HG03469 (cell line): ENCODE results near the gene SPP2.

Experiments
- ATAC-seq: cut with Tn5 transposase; IDR thresholded peaks from one replicate; pipeline ENCODE4 v1.9.1; 2021; ENCODE audit warnings: mild to moderate bottlenecking, moderate library complexity, moderate number of reproducible peaks; ENCODE audit not compliant: unreplicated experiment

The SPP2 gene

DNA sequence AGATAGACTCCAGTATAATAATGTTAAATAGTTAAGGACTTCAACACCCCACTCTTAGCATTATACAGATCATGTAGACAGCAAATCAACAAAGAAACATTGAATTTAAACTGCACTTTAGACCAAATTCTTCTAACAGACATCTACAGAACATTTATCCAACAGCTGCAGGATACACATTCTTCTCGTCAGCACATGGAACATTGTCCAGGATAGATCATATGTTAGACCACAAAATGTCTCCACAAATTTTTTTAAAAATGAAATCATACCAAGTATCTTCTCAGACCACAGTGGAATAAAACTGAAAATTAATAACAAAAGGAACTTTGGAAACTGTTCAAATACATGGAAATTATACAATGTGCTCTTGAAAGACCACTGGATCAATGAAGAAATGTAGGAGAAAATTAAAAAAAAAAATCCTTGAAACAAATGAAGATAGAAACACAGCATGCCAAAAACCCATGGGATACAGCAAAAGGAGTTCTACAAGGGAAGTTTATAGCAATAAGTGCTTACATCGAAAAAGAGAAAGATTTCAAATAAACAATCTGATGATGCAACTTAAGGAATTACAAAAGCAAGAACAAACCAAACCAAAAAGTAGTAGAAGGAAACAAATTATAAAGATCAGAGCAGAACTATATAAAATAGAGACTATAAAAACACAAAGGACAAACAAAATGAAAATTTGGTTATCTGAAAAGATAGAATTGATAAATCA lies 12.3 kb upstream of the SPP2 start:
- ATAC-seq = no peak

DNA sequence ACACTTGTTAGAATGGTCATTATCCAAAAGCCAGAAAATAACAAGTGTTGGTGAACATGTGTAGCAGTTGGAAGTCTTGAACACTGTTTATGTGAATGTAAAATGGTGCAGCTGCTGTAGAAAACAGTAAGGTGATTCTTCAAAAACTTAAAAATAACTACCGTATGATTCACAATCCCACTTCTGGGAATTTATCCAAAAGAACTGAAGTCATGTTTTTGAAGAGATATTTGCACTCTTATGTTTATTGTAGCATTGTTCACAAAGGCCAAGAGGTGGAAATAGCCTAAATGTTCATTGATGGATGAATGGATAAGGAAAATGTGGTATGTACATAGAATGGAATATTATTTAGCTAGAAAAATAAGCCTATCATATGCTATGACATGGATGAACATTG lies 6.3 kb upstream of the SPP2 start:
- no peak for ATAC-seq

DNA sequence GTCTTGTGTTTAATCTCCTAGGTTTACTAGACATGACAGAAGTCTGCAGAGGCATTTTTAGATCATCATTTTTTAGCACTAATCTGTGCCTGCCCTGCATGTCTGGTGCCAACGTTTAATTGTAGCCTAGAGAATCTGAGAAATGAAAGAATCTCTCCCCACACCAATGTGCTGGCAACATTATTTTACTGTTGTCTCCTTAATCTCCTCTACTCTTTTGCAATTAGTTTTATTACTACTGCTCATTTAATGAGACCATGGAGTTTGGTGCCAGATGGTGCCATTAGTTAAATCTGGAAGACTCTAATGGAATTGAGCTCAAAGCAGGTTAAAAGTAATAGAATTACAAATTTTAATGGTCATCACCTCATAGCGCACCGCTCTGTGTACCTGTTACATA lies 4.0 kb upstream of the SPP2 start:
- ATAC-seq = no peak

DNA sequence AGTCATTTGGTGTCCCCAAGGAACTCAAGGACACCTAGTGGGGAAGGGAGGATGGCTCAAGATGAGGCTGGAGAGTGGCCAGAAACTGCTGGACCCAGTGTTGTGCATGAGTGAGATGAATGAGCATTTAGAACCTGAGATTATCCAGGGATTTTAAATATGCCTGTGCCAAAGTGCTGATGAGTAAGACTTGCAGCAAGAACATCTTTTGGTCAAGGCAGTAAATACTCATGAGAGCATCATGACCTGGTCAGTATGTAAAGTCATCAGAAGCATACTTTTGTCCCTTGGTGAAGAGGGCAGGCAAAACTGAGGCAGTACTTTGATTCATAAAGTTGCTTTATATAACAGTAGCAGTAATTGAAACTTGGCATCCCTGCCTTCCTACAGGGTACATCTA lies 3.1 kb upstream of the SPP2 start:
- no peak for ATAC-seq

DNA sequence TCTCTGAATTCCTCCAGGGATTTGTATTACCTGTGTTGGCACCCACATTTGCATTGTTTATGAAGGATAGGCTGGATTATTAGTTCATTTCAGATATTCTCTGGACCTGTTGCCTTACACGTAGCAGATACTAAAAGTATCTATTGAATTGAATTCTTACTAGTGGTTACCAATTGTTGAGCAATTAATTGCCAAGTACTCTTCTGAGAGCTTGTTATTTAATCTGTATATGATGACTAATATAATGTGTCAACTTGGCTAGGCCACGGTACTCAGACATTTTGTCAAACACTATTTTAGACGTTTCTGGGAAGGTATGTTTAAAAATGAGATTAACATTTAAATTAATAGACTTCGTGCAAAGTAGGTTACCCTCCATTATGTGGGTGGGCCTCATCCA lies 2.5 kb upstream of the SPP2 start:
- ATAC-seq = no peak

DNA sequence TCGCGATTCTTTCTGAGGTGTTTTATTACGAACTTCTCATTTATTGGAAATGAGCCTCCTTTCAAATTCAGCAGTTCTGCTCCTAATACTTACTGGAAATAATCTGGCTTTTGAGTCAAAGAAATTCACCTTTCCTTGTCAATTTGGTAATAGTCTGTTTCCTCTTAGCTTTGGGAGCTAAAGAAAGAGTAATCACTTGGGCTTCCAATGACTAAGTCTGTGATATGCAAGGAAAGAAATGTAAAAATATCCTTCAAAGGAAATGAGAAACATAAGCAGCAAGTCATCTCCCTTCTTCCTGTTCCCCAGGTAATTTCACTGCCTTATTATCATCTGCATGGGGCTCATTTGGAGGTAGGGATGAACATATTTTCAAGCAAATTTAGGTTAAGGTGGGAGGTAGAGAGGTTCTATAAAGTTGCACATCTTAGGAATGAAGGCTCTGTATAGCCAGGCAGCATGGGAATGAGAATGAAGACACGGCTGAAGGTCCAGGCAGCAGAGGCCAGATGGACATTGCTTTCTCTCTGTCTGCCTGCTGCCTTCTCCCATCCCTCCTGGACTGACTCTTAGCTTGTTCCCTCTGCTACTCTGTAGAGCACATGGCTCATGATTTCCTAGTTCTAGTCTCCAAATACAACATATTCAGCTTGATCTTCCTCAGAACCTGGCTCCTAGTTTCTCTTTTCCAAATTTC lies 1.0 kb downstream of the SPP2 start:
- no peak for ATAC-seq

DNA sequence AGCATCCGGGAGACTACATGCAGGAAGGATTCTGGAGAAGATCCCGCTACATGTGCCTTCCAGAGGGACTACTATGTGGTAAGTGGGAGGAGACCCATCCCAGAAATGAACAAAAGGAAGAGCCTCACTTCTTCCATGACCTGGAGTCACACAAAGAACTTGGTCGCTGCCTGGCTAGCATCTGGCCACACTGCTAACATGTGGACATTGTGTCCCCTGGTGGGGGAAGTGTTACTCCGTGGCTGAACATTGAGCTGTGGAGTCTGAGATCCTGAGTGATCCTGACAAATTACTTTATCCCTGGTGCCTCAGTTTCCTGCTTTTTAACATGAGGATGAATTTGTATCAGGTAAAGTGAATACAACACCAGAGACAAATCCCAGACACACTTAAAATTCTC lies 8.4 kb downstream of the SPP2 start:
- no peak for ATAC-seq

DNA sequence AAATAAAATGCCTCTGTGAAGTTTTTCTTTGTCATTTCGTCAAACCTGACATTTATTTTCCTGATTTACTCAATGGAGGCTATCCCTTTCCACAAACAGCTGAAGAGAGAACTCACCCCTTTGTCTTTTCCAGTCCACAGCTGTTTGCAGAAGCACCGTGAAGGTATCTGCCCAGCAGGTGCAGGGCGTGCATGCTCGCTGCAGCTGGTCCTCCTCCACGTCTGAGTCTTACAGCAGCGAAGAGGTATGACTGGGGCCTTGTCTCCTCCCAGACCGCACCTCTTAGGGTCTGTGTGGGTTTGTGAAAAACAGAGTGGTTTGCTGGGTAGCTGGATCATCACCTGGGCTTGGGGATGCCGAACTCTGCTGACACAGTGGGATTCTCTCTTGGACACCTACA lies 9.7 kb downstream of the SPP2 start:
- no peak for ATAC-seq

DNA sequence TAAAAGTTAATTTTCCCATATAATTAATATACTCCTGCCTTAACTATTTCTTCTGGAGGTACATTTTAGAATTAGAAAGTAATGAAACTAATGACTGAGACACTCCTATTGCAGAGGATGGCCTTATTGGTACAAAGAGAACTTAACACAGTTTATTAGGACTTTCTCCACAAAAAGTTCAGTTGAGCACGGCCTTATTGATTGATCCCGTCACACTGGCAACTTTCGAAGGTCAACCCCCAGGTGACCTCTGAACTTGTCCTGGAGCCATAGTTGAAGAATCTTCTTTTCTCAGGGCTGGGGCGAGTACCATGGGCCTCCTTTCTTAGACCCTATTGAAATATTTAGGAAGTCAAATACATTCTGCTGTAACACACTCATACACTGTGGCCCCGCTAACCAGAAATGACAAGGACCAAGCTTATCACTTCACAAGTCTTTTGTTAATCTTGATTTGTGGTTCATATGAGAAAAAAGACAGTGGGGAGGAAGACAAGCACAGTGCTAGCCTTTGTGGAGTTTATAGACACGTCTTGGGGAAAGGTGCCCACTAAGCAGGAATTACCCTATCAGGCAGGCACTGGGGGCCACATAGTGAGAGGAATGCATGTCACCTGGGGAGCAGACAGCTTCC lies 11.2 kb downstream of the SPP2 start:
- no peak for ATAC-seq

DNA sequence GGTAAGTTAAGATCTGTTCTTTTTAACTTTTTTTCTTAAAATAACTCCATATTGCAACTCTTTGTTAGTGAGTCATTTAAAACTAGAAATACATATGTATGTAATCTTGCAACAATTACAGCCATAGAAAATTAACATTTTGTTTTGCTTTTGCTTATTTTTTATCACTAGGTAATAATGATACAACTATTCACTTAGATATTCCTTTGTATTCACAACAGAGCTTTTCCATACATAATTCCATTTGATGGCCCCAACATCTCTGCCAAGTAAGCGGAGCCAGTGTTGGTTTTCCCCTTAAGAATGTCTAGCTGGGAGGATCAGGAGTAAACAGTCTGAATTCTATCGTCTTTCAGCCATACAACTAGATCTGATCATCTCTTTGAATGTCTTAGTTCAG lies 16.1 kb downstream of the SPP2 start:
- no peak for ATAC-seq

DNA sequence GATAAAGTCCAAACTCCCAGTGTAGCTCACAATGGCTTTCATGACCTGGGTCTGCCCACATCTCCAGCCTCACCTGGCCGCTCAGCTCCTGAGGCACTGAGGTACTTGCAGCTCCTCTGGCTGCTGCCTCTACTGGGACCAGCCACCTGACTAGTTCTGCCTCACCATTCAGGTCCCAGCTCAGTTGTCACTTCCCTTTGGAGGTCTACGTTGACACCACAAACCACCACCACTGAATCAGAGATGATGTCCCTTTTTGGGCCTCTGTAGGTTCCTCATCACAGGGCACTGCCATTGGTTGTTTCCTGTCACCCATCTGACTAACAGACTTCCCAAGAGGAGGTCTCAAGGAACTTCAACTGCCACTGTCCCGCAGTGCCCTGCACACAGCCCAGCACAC lies 21.2 kb downstream of the SPP2 start:
- ATAC-seq = no peak

DNA sequence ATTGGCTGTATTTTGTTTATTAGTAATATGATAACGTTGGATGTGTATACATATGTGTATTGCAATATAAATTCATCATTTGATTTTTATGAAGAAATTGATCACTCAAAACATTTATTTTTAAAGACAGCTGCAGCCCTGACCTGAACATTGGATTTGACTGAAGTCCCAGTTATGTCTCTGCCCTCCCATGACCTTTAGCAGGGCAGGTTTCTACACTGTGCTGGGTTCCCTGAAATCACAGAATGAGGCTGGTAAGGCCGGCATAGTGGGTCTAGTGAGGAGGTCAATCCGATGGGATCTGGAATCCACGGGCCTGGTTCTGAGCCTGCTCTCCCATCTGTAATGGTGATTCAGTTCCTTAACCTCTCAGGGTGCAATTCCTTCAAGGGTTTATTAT lies 22.0 kb downstream of the SPP2 start:
- ATAC-seq = no peak

DNA sequence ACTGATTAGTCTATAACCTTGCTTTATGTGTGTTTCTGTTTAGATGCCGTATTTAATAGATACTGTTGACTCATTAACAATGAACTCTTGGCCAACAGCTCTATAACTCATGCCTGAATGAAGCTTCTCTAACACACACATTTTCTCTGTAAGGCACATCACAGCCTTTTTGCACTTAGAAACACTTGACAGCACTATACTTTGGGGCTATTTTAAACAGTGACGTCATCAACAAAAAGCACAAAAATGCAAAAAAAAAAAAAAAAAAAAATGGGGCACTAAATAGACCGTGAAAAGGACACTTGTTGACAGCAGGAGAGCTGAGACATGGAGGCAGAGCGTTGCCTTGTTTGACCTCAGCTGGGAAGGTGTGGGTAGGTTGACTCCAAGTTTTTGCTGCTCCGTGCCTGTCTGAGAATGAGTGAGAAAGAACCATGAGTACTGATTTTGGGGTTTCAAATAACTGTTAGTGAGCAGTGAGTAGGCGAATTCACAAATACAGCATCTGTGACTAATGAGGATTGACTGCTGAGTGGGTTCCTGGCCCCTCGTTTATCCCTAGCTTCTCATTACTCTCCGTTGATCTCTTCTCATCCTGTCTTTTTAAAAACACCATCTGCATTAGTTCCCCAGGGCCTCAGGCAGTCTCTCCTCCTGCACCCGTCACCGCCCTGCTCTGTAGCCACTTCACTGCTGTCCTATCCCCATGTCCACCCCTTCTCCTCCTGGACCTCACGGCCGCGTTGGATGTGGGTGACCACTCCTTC lies 24.4 kb downstream of the SPP2 start:
- no peak for ATAC-seq

DNA sequence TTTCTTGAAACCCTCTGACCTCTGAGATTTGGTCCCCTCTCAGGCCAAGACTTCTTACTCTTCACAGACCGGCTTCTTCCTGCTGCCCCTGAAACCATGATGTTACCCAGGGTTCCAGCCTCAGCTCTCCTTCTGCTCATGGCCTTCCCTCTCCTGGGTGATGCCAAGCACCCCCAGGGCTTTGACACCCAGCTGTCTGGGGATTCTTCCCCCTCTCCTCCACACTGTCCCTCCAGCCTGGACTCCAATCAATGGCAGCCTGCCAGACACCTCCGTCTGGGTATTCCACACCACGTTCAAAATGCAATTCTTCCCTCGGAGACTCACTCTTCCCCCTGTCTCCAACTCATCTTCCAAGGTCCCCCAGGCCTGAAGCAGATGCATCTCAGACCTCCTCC lies 25.0 kb downstream of the SPP2 start:
- ATAC-seq = no peak

DNA sequence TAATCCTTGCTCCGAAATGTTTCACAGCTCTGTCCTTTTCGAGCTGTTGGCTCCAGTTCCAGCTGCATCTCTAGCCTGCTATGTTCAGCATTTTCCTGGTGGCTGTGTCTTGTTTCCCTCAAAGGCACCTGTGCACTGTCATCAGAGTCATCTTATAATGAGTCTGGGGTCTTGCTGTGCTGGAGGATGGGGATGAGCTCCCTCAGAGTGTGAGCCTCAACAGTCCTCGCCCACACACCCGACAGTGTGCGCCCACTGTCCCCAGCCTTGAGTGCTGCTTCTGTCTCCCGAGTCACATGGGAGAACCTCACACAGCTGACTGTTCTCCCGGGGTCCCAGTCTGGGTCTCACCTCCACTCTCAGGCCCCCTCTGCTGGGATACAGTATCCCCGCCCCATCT lies 25.4 kb downstream of the SPP2 start:
- no peak for ATAC-seq

DNA sequence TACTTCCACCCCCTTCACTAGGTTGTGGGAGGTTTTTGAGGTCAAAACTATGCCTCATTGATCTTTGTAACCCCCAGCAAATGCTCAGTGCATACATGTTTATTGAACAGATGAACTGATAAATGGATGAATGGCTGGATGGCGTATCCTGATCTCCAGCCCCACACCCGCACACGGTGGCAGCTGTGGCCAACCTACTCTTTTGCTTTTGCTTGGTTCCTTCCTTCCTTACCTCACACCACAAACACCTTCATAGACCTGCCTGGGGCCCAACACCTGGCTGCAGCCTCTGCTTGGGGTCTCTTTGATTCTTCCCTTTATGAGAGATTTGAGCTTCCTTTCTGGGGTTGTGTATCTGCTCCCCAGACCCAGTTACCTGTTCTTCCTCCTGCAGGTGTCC lies 25.9 kb downstream of the SPP2 start:
- ATAC-seq = no peak

DNA sequence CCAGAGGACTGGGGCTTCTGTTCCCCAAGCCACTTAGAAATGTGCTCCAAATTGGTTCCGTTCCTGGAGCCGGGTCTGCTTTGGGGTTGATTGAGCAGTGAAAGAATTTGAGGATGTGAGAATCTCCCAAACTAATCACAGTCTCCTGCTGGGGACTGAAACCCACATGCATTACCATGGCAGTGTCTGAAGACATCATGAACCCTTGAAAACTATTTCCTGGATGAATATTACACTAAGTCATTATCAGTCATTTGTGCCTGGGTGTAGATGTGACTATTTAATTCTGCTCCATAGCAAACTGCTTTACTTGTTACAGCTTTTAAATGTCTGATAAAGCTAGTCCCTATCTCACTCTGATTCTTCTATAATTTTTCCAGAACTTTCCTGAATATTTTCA lies 27.6 kb downstream of the SPP2 start:
- no peak for ATAC-seq

DNA sequence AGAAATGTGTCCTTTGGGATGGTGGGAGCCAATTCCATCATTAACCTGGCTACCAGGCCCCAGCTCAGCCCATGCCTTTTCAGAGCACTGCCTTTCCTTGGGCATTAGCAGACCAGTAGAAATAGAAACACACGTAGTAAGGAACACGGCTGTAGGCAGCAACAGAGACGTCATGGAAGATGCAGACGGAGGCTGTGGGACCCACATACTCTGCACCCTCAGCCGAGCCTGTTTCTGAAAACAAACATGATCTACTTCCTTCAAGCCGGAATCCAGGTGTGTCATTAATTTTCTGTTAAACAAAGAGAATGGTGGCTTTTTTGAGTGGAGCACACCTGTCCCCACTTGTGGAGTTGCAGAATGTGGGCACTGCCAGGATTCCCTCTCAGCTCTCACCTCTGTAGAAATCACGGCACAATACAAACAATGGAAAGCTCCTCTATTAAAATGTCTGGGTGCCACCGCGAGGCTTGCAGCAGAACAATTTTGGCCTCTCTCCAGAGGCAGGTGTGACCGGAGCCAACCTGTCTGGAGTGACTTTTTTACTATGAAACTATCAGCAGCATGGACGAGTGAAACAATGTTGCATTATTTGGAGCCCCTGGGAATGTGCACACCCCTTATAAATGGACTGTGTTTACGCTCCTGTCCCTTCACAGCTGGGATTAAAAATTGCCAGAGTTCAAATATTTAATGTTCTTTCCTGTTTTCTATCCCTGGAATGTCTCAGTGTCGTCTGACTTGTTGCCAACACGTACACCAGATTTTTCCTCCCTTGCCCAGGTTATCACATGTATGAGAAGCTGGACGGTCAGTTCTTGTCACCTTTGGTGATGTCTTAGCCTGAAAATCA lies 31.7 kb downstream of the SPP2 start:
- ATAC-seq = no peak

DNA sequence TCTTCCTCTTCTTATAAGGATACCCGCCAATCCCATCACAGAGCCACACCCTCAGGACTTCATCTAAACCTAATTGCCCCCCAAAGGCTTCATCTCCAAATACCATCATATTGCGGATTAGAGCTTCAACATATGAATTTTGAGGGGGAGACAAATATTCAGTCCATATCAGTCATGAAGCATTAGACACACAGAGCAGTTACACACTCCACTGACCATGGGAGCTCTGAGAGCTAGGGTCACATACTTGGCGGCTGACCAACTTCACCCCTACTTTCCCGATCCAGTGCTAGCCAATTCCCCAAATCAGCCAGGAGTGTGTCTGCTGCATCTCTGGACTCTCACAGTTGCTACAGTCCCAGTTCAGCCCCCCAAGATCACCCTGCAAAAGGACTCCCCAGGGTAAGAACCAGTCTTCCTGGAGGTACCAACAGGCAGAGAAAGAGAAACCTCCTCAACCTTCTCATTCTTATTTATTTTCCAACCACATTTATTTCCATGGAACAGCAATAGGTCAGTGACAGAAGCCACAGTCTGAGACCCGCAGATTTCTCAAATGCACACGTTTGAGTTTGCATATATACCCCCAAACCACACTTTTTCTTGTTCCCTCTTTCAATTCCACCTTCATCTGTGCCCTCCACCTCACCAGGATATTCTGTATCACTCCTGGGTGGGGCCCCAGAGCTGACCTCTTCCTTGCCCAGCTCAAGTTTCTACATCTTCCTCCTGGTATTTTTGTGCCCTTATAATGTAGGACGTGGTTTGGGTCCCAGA lies 33.3 kb downstream of the SPP2 start:
- no peak for ATAC-seq

DNA sequence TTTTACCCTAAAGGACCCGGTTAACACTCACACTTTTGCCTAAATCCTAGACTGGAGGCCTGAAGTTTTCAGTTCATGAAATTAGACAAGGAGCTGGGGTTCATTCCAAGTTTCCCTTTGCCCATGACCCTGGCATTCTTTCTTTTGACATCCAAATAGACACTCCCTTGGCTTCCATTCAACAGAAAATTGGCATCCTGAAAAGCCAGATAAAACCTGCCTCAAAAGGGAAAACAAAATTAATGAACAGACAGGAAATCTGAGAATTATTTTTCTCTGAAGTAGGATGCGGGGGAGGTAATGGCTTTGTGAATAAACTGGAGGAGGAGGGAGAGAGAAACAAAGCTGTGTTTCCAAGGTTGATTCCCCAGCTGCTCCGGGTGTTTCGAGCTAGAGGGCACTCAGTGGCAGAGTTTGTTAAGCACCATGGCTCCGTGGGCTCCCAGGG lies 41.0 kb downstream of the SPP2 start:
- ATAC-seq = no peak
